Measurements from ENCODE around the gene CTSE. TPM values are rescaled to one million over a fixed set of nuclear protein-coding genes. Genes with fewer than 3 reads are reported as not detected.

CTSE gene
- total RNA-seq: not detected in 2 replicates

DNA sequence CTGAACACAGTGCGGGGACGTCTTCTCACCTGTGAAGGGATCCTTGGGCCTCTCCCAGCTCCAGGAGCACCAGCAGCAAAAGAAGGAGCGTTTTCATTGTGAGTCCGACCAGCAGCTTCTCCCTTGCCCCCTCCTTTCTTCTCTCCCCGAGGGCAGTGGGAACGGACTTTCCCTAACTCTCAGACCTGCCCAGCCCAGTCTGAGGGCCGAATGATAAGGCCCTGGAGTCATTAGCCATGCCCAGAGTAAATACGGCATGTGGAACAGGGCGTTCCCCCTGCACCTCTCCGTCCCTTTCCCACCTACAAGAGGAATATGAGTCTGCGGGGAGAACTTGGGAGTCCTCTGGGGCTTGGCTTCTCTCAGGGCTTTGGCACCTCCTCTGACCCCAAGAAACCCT lies at the start of gene CTSE:
CTSE (minus strand) TSS at position 201 of the 400 bp plus-strand sequence; CDS start at position 97, 104 bp downstream.

DNA sequence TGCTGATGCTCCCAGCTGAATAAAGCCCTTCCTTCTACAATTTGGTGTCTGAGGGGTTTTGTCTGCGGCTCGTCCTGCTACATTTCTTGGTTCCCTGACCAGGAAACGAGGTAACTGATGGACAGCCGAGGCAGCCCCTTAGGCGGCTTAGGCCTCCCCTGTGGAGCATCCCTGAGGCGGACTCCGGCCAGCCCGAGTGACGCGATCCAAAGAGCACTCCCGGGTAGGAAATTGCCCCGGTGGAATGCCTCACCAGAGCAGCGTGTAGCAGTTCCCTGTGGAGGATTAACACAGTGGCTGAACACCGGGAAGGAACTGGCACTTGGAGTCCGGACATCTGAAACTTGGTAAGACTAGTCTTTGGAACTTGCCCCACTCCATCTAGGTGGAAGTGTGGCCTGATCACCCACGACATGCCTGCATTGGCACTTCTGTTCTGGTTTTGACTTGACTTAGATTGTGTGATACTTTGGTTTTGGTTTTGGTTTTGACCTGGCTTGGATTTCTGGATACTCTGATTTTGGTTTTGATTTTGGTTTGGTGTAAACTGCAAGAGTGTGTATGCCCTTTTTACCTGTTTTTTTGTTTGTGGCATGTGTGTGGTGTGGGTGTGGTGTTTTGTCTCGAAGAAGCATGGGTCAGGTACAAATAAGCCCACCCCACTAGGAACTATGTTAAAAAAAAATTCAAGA lies 29.4 kb upstream of the CTSE start, which contains the start of gene RHEX:
RHEX (plus strand) TSS at position 255 of the 692 bp plus-strand sequence. CDS start 44,656 bp downstream, outside the sequence.

DNA sequence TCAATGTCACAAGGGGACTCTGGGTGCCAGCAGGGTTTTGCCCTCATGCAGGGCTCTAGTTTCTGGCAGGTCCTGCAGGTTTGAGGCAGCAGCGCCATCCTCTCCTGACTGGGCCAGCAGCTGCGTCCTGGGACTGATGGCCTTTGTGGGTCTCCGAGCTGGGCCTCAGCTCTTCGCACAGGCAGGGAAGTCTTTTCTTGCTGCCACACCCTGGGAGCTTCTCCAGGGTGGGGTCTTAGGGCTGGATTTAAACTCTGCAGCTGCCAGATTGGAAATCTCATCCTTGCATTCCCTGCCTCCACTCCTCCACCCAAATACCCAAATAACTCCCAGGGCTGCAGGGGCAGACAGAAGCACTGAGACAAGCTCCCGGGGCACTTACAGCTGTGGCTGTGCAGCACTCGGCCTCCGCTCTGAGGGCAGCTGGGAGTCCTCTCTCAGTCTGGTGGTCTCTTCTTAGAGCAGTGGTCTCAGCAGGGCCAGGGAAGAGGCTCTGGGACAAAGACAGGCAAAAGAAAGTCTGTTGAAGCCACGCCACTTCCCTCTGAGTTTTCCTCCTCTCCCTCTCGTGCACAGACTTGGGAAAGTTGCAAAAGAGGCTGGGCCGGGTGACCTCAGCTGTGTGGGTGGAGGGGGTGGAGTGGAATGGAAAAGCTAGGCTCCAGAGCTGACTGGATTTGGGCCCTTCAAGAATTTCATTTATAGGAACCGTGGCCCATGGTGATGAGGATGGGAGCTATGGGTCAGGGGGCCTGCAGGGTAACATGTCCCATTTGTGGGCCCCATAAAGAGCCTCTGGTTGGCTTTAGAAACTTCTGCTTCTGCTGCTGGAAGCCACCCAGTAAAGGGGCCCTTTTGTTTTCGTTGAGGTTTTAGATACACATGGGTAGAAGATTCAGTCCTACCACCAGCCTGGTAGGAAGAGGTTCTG lies 20.6 kb downstream of the CTSE start, which contains the start of gene RAB7B:
RAB7B (minus strand) TSS at position 525 of the 931 bp plus-strand sequence. CDS start 9,260 bp downstream, outside the sequence.

Other genes with a start within 250 kb of the CTSE start
- gene RAB29, start 248.4 kb downstream of the CTSE start, total RNA-seq: 12.4 and 24.1 TPM in 2 replicates
- 12.5 and 25.6 TPM in 2 replicates for gene SLC41A1, start 210.7 kb downstream of the CTSE start, total RNA-seq
- gene PM20D1, start 173.8 kb downstream of the CTSE start, total RNA-seq: not detected in 2 replicates
- gene SLC26A9, start 80.4 kb downstream of the CTSE start, total RNA-seq: not detected in 2 replicates
- gene RAB7B, start 20.5 kb downstream of the CTSE start, total RNA-seq: 4.6 and 6.3 TPM in 2 replicates
- gene RHEX, start 29.3 kb upstream of the CTSE start, total RNA-seq: not detected in 2 replicates
- gene AVPR1B, start 93.5 kb upstream of the CTSE start, total RNA-seq: not detected in 2 replicates
- gene FAM72A, start 178.9 kb upstream of the CTSE start, total RNA-seq: 3.0 and 5.5 TPM in 2 replicates
- gene SRGAP2, start 179.6 kb upstream of the CTSE start, total RNA-seq: 51.0 and 65.4 TPM in 2 replicates

Data from uterine smooth muscle cell (primary cell).